ENCODE data around the gene USP34. TPM values are rescaled to one million over a fixed set of nuclear protein-coding genes. Genes with fewer than 3 reads are reported as not detected.

USP34 gene
- total and polyA plus RNA-seq, 9 of the 15 experiments (the other 6 are each of a cell fraction or from before 2014, with no cell fraction given) = 19.8 to 108 (median 67.8) TPM

DNA sequence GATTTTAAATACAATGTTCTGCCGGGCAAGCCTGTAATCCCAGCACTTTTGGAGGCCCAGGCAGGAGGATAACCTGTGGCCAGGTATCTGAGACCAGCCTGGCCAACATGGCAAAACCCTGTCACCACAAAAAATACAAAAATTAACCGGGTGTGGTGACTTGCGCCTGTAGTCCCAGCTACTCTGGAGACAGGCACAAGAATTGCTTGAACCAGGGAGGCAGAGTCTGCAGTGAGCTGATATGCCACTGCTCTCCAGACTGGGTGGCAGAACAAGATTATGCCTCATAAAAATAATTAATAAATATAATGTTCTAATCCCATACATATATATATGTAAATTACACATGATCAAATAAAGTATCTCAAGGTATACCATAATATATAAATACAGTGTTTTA lies 189.6 kb downstream of the USP34 start:
- no peaks in the 10 kb centered on the region for H3K4me1 ChIP-seq (replicated peaks in 1 of 2; ENCODE audit: control insufficient read depth in 2 of 2, insufficient read depth in 2 of 2, low read length in 2 of 2)
- ChIA-PET CTCF (ENCODE audit: low intra/inter-chr PET ratio) (no interaction called here), POLR2A (no interaction called here)
- H3K4me2 ChIP-seq (ENCODE audit: insufficient read depth, low read length) = no peak overlapping the region
- no peaks in the 10 kb centered on the region for H3K79me2 ChIP-seq (ENCODE audit: control insufficient read depth, insufficient read depth, low read length)
- in situ Hi-C loops (cut with MboI) (no loop called here), intact Hi-C loops (cut with micrococcal nuclease) (no loop called here)
- BruUV-seq (replicated peaks) = no TSS peak
- no peak for FAIRE-seq
- TF ChIP-seq, protein P1, sequence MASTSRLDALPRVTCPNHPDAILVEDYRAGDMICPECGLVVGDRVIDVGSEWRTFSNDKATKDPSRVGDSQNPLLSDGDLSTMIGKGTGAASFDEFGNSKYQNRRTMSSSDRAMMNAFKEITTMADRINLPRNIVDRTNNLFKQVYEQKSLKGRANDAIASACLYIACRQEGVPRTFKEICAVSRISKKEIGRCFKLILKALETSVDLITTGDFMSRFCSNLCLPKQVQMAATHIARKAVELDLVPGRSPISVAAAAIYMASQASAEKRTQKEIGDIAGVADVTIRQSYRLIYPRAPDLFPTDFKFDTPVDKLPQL (IDR thresholded peaks at IDR 0.05; ENCODE audit: extremely low read depth, insufficient read length) = no peak
- TF ChIP-seq ZNF280A (IDR thresholded peaks at IDR 0.05; ENCODE audit: low read depth, partially characterized antibody) (no peak), ZBED1 (IDR thresholded peaks at IDR 0.05) (no peak), HDAC1 (IDR thresholded peaks at IDR 0.05) (no peak), GABPB2 (CRISPR knock-in tag; conservative IDR thresholded peaks at IDR 0.05) (no peak), THAP12 (CRISPR knock-in tag; IDR thresholded peaks at IDR 0.05) (no peak), THRAP3 (IDR thresholded peaks at IDR 0.05; ENCODE audit: borderline replicate concordance) (no peak), HDAC8 (tag; IDR thresholded peaks at IDR 0.05) (no peak), NELFE (IDR thresholded peaks at IDR 0.05; ENCODE audit: insufficient read depth, insufficient read length) (no peak), ZNF212 (CRISPR knock-in tag; IDR thresholded peaks at IDR 0.05) (no peak), RUNX1 (IDR thresholded peaks at IDR 0.05; ENCODE audit: low read depth) (no peak)
- TF ChIP-seq, protein P2, sequence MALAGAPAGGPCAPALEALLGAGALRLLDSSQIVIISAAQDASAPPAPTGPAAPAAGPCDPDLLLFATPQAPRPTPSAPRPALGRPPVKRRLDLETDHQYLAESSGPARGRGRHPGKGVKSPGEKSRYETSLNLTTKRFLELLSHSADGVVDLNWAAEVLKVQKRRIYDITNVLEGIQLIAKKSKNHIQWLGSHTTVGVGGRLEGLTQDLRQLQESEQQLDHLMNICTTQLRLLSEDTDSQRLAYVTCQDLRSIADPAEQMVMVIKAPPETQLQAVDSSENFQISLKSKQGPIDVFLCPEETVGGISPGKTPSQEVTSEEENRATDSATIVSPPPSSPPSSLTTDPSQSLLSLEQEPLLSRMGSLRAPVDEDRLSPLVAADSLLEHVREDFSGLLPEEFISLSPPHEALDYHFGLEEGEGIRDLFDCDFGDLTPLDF (CRISPR knock-in tag; IDR thresholded peaks at IDR 0.05) = no peak
- TF ChIP-seq, protein P3, sequence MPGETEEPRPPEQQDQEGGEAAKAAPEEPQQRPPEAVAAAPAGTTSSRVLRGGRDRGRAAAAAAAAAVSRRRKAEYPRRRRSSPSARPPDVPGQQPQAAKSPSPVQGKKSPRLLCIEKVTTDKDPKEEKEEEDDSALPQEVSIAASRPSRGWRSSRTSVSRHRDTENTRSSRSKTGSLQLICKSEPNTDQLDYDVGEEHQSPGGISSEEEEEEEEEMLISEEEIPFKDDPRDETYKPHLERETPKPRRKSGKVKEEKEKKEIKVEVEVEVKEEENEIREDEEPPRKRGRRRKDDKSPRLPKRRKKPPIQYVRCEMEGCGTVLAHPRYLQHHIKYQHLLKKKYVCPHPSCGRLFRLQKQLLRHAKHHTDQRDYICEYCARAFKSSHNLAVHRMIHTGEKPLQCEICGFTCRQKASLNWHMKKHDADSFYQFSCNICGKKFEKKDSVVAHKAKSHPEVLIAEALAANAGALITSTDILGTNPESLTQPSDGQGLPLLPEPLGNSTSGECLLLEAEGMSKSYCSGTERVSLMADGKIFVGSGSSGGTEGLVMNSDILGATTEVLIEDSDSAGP (CRISPR knock-in tag; IDR thresholded peaks at IDR 0.05) = no peak
- no peak for ATAC-seq
- no peak overlapping the region for H3K9ac ChIP-seq (ENCODE audit: insufficient read depth in 1 of 2, low read depth in 2 of 2, low read length in 2 of 2)
- H3K4me3 ChIP-seq = no peak overlapping the region
- no peaks in the 10 kb centered on the region for H3K9me3 ChIP-seq (replicated peaks; ENCODE audit: control insufficient read depth, insufficient read depth, low read depth, low read length)
- H3K9me1 ChIP-seq (ENCODE audit: control insufficient read depth, insufficient read depth, low read length) = no peaks in the 10 kb centered on the region
- 88% methylated on average over 3 of the region's 3 CpGs for WGBS (ENCODE audit: insufficient coverage, low coverage, missing lambda C conversion rate)
- DNase-seq (ENCODE audit: extremely low read depth in 1 of 4, low spot score in 3 of 4) = no peak
- no peak overlapping the region for H3K27ac ChIP-seq (ENCODE audit: extremely low read depth, low read depth, low read length)
- H4K20me1 ChIP-seq (replicated peaks; ENCODE audit: control insufficient read depth, insufficient read depth, low read length) = no peaks in the 10 kb centered on the region
- H2AFZ ChIP-seq (ENCODE audit: low read depth, low read length) = no peak overlapping the region
- H3K36me3 ChIP-seq (ENCODE audit: control insufficient read depth, insufficient read depth, low read length) = peaks cover 51% of the 10 kb centered on the region
- no peaks in the 10 kb centered on the region for H3K27me3 ChIP-seq (ENCODE audit: control insufficient read depth in 2 of 2, insufficient read depth in 2 of 2, low read length in 2 of 2)

Data from K562 (cell line).